K562 (cell line): Measurements from ENCODE around the gene C1orf122. TPM values are rescaled to one million over a fixed set of nuclear protein-coding genes. Genes with fewer than 3 reads are reported as not detected.

Experiments
- AFF1 ChIP-seq, 2 experiments: fragments of 450-650 bp; IDR thresholded peaks; 2 replicates each; pipeline ENCODE4 v1.6.1; 2018; ENCODE audit warnings: mild to moderate bottlenecking in 2 of 2, low read depth in 1 of 2; ENCODE audit not compliant: partially characterized antibody in 2 of 2
- CBX3 ChIP-seq, 2 experiments: IDR thresholded peaks; 1 replicate in 1 of 2; 2 replicates in 1 of 2; pipeline ENCODE4 v1.6.1; 2012; ENCODE audit warnings: inconsistent platforms in 2 of 2, low read length in 2 of 2, borderline replicate concordance in 1 of 2, control low read depth in 1 of 2
- COPS2 ChIP-seq: fragments of 450-650 bp; conservative IDR thresholded peaks from 2 replicates; pipeline ENCODE4 v1.6.1; 2016; ENCODE audit warnings: mild to moderate bottlenecking, moderate library complexity
- E2F5 ChIP-seq: sonication (generic); formaldehyde crosslinking; IDR thresholded peaks from 2 replicates; pipeline ENCODE4 v1.8.0; 2022; ENCODE audit warnings: mild to moderate bottlenecking, missing genetic modification reagents
- ELF2 ChIP-seq: fragments of 250-450 bp; sonication (Bioruptor Pico); IDR thresholded peaks from 2 replicates; pipeline ENCODE4 v1.5.0; 2021; ENCODE audit warnings: mild to moderate bottlenecking
- FOXM1 ChIP-seq, 2 experiments: fragments of 450-650 bp in 1 of 2; sonication (generic) in 1 of 2; formaldehyde crosslinking in 1 of 2; IDR thresholded peaks; 2 replicates each; pipeline versions ENCODE4 v1.6.1 to v1.9.0; 2017 to 2022; ENCODE audit warnings: low read depth in 2 of 2, mild to moderate bottlenecking in 2 of 2, missing genetic modification reagents in 1 of 2, moderate library complexity in 1 of 2
- KAT8 ChIP-seq: fragments of 450-650 bp; IDR thresholded peaks from 2 replicates; pipeline ENCODE4 v1.6.1; 2016; ENCODE audit warnings: low read depth, mild to moderate bottlenecking
- KDM4B ChIP-seq, 2 experiments: fragments of 450-650 bp in 1 of 2; sonication (generic) in 1 of 2; IDR thresholded peaks; 2 replicates each; pipeline ENCODE4 v1.6.1; 2016 to 2017; ENCODE audit warnings: borderline replicate concordance in 2 of 2, antibody characterized with exemption in 1 of 2, low read depth in 1 of 2, mild to moderate bottlenecking in 1 of 2
- NR0B1 ChIP-seq: fragments of 450-650 bp; IDR thresholded peaks from one replicate; pipeline ENCODE4 v1.6.1; 2018; ENCODE audit warnings: mild to moderate bottlenecking, moderate library complexity; ENCODE audit not compliant: partially characterized antibody
- NR3C1 ChIP-seq: sonication (generic); formaldehyde crosslinking; IDR thresholded peaks from 2 replicates; pipeline ENCODE4 v1.8.1; 2022; ENCODE audit warnings: missing genetic modification reagents
- PKNOX1 ChIP-seq: fragments of 450-650 bp; IDR thresholded peaks from 2 replicates; pipeline ENCODE4 v1.6.1; 2016
- RHOXF2B ChIP-seq: fragments of 250-450 bp; sonication (Bioruptor Pico); conservative IDR thresholded peaks from 2 replicates; pipeline ENCODE4 v1.5.1; 2021
- TBL1XR1 ChIP-seq, 2 experiments: IDR thresholded peaks; 2 replicates each; pipeline ENCODE4 v1.6.1; 2012; ENCODE audit warnings: improper control_type of control experiment in 2 of 2, low read length in 2 of 2, mild to moderate bottlenecking in 1 of 2
- USF1 ChIP-seq: sonication (generic); formaldehyde crosslinking; IDR thresholded peaks from 2 replicates; pipeline ENCODE4 v1.9.0; 2022; ENCODE audit warnings: mild to moderate bottlenecking, missing genetic modification reagents
- ZBTB12 ChIP-seq: fragments of 250-450 bp; sonication (Bioruptor Pico); IDR thresholded peaks from 2 replicates; pipeline ENCODE4 v1.4.0; 2020
- ZNF324 ChIP-seq: fragments of 250-450 bp; sonication (Bioruptor Pico); IDR thresholded peaks from 2 replicates; pipeline ENCODE4 v1.4.0; 2020; ENCODE audit warnings: mild to moderate bottlenecking
- ZNF780A ChIP-seq: fragments of 250-450 bp; sonication (Bioruptor Pico); IDR thresholded peaks from 2 replicates; pipeline ENCODE4 v1.5.0; 2021; ENCODE audit warnings: mild to moderate bottlenecking
- polyA plus RNA-seq, 8 experiments: library from polyadenylated mRNA; depleted of rRNA in 4 of 8; stranded (reverse) in 5 of 8; unstranded in 3 of 8; fragments of >200 nt; fragmentation: Nextera tagmentation in 2 of 8; fragmentation: Illumina TruSeq in 1 of 8; extraction: Ambion mirVana in 2 of 8; extraction: Trizol in 1 of 8; gene quantifications; 2 replicates each; pipeline versions ENCODE4 v1.2.1 to v1.2.3, GENCODE V29; 2011 to 2014; ENCODE audit warnings: inconsistent platforms in 1 of 8, missing spikeins in 1 of 8
- total RNA-seq, 7 experiments: library from RNA; depleted of rRNA in 6 of 7; stranded (reverse); fragments of >200 nt in 6 of 7; fragmentation: Illumina TruSeq in 2 of 7; extraction: Trizol in 2 of 7; gene quantifications; 2 replicates each; pipeline versions ENCODE4 v1.2.1 to v1.2.3, GENCODE V29; 2011 to 2021; ENCODE audit warnings: low replicate concordance in 1 of 7
- TF ChIP-seq, protein P1 (sequence below): fragments of 450-650 bp; formaldehyde crosslinking; IDR thresholded peaks from 2 replicates; pipeline ENCODE4 v1.4.0; 2022; ENCODE audit warnings: mild to moderate bottlenecking, moderate library complexity

The C1orf122 gene
- total and polyA plus RNA-seq, 9 of the 15 experiments (the other 6 are each of a cell fraction or from before 2014, with no cell fraction given), result 3.6 to 70.9 (median 17.3) TPM

DNA sequence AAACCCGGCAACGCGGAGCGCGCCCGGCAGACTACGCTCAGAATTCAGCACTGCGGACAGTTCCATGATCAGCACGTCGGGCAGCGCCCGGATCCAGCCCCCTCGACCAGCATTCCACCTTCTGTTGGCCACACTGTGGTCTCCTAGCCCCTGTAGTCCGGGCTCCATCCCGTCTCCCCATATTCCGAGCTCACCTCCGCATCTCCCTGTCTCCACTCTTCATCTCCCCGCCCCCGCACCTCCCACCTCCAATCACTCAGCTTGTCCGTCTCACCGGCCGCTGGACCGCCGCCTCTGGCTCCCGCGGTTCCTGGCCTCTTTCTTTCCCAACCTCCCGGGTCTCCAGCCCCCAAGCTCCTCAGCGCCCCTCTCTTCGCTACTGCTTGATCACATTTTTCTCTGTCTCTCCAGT lies 43.2 kb upstream of the C1orf122 start (continued):
- TF ChIP-seq AFF1 (IDR thresholded peaks at IDR 0.05; ENCODE audit: low read depth in 1 of 2, partially characterized antibody in 2 of 2), result peak in 1 of 2 experiments; percentile 100
- no peak for TF ChIP-seq ELF2
- peak; percentile 76 to 84; a peak in 2 of 3 replicates for TF ChIP-seq CBX3 (IDR thresholded peaks at IDR 0.05; ENCODE audit: borderline replicate concordance in 1 of 2, low read length in 2 of 2)
- TF ChIP-seq KDM4B (IDR thresholded peaks at IDR 0.05; ENCODE audit: borderline replicate concordance in 2 of 2, low read depth in 1 of 2), result 0 out of 4 replicates have a peak, but pooled peaks of 1 of the 2 experiments have one; percentile 68
- TF ChIP-seq KAT8, result no peak
- no peak for TF ChIP-seq ZNF324 (CRISPR knock-in tag)
- TF ChIP-seq NR3C1 (CRISPR knock-in tag), result peak; percentile 100
- peak; percentile 99 for TF ChIP-seq E2F5 (CRISPR knock-in tag)
- TF ChIP-seq USF1, result peak; percentile 67
- TF ChIP-seq PKNOX1, result no peak
- no peak for TF ChIP-seq FOXM1 (IDR thresholded peaks at IDR 0.05; ENCODE audit: low read depth)
- peak; percentile 99 for TF ChIP-seq FOXM1 (CRISPR knock-in tag; IDR thresholded peaks at IDR 0.05; ENCODE audit: low read depth)
- TF ChIP-seq TBL1XR1 (IDR thresholded peaks at IDR 0.05; ENCODE audit: low read length in 2 of 2), result no peak
- no peak for TF ChIP-seq RHOXF2B (CRISPR knock-in tag)
- TF ChIP-seq, protein P1, sequence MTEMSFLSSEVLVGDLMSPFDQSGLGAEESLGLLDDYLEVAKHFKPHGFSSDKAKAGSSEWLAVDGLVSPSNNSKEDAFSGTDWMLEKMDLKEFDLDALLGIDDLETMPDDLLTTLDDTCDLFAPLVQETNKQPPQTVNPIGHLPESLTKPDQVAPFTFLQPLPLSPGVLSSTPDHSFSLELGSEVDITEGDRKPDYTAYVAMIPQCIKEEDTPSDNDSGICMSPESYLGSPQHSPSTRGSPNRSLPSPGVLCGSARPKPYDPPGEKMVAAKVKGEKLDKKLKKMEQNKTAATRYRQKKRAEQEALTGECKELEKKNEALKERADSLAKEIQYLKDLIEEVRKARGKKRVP, result no peak
- TF ChIP-seq ZBTB12 (CRISPR knock-in tag), result no peak
- no peak for TF ChIP-seq NR0B1
- TF ChIP-seq ZNF780A, result no peak
- no peak for TF ChIP-seq COPS2
